Neuronal stem cell (in vitro differentiated cells): Measurements from ENCODE around the gene SRSF7.
"Not testable (repeated sequence)": the region's sequence is repeated elsewhere in the genome, so short reads cannot be mapped to it uniquely, and the experiment has no call there.

Source experiments
- DNase-seq: peaks from one replicate; pipeline ENCODE4 v3.0.0-alpha.2; 2013; ENCODE audit warnings: low spot score
- H2AFZ ChIP-seq: one replicate; pipeline ENCODE4 v1.6.1; 2013; ENCODE audit warnings: mild to moderate bottlenecking, low read length, inconsistent platforms
- H2AK5ac ChIP-seq: 2 replicates; pipeline ENCODE4 v1.6.1; 2013; ENCODE audit warnings: low read depth, mild to moderate bottlenecking, inconsistent platforms, low read length, moderate library complexity, mixed read lengths
- H2BK120ac ChIP-seq: 2 replicates; pipeline ENCODE4 v1.6.1; 2013; ENCODE audit warnings: low read depth, mild to moderate bottlenecking, inconsistent platforms, low read length, moderate library complexity, mixed read lengths
- H2BK12ac ChIP-seq: one replicate; pipeline ENCODE4 v1.6.1; 2013; ENCODE audit warnings: low read length, inconsistent platforms
- H2BK15ac ChIP-seq: 2 replicates; pipeline ENCODE4 v1.6.1; 2013; ENCODE audit warnings: mild to moderate bottlenecking, low read length, inconsistent platforms, mixed read lengths
- H2BK5ac ChIP-seq: one replicate; pipeline ENCODE4 v1.6.1; 2013; ENCODE audit warnings: inconsistent platforms, mild to moderate bottlenecking, low read length, moderate library complexity
- H3K14ac ChIP-seq: one replicate; pipeline ENCODE4 v1.6.1; 2013; ENCODE audit warnings: low read length, inconsistent platforms
- H3K18ac ChIP-seq: 2 replicates; pipeline ENCODE4 v1.6.1; 2013; ENCODE audit warnings: low read length, inconsistent platforms
- H3K23ac ChIP-seq: 2 replicates; pipeline ENCODE4 v1.6.1; 2013; ENCODE audit warnings: low read depth, mild to moderate bottlenecking, mixed read lengths, low read length, inconsistent platforms; ENCODE audit not compliant: poor library complexity
- H3K27ac ChIP-seq: replicated peaks from 3 replicates; pipeline ENCODE4 v1.5.1; 2013; ENCODE audit warnings: low read length, inconsistent platforms
- H3K27me3 ChIP-seq, 3 experiments: 2 replicates each; pipeline ENCODE4 v1.6.1; 2013; ENCODE audit warnings: low read length in 3 of 3, mild to moderate bottlenecking in 2 of 3, inconsistent platforms in 1 of 3, low read depth in 1 of 3, mixed read lengths in 1 of 3, moderate library complexity in 1 of 3; ENCODE audit not compliant: control insufficient read depth in 3 of 3, insufficient read depth in 3 of 3
- H3K36me3 ChIP-seq, 2 donors: replicated peaks in 1 of 2; 2 replicates each; pipeline ENCODE4 v1.6.1; 2013; ENCODE audit warnings: low read length in 2 of 2; ENCODE audit not compliant: control insufficient read depth in 2 of 2, insufficient read depth in 2 of 2
- H3K4ac ChIP-seq: 2 replicates; pipeline ENCODE4 v1.6.1; 2013; ENCODE audit warnings: inconsistent platforms, mild to moderate bottlenecking, low read length, moderate library complexity
- H3K4me1 ChIP-seq, 2 donors: 1 replicate in 1 of 2; 2 replicates in 1 of 2; pipeline ENCODE4 v1.6.1; 2013; ENCODE audit warnings: low read length in 2 of 2, low read depth in 1 of 2; ENCODE audit not compliant: control insufficient read depth in 2 of 2, insufficient read depth in 1 of 2
- H3K4me2 ChIP-seq: one replicate; pipeline ENCODE4 v1.6.1; 2013; ENCODE audit warnings: mild to moderate bottlenecking, low read length, inconsistent platforms; ENCODE audit not compliant: insufficient read depth, poor library complexity, severe bottlenecking
- H3K4me3 ChIP-seq, 2 donors: 2 replicates each; pipeline ENCODE4 v1.5.1; 2013; ENCODE audit warnings: low read length in 2 of 2, mild to moderate bottlenecking in 2 of 2, inconsistent platforms in 1 of 2, moderate library complexity in 1 of 2
- H3K79me1 ChIP-seq: one replicate; pipeline ENCODE4 v1.6.1; 2013; ENCODE audit warnings: low read depth, mild to moderate bottlenecking, inconsistent platforms, low read length, moderate library complexity
- H3K9ac ChIP-seq: one replicate; pipeline ENCODE4 v1.6.1; 2013; ENCODE audit warnings: mild to moderate bottlenecking, low read depth, low read length, inconsistent platforms; ENCODE audit not compliant: poor library complexity
- H3K9me3 ChIP-seq, 2 donors: replicated peaks in 1 of 2; 2 replicates each; pipeline versions ENCODE3 to v1.6.1; 2013; ENCODE audit warnings: low read length in 2 of 2, mild to moderate bottlenecking in 2 of 2, inconsistent platforms in 1 of 2, low read depth in 1 of 2, mixed read lengths in 1 of 2, moderate library complexity in 1 of 2; ENCODE audit not compliant: control insufficient read depth in 2 of 2, insufficient read depth in 1 of 2
- H4K8ac ChIP-seq: one replicate; pipeline ENCODE4 v1.6.1; 2013; ENCODE audit warnings: low read depth, mild to moderate bottlenecking, inconsistent platforms, low read length, moderate library complexity
- H4K91ac ChIP-seq: one replicate; pipeline ENCODE4 v1.6.1; 2013; ENCODE audit warnings: low read length, low read depth, mild to moderate bottlenecking, inconsistent platforms; ENCODE audit not compliant: poor library complexity
- WGBS, 2 donors: extraction: QIAGEN DNeasy Blood & Tissue Kit; methylation state at CpG; one replicate each; pipeline ENCODE4 v1.1.7; 2013; ENCODE audit warnings: missing lambda C conversion rate in 2 of 2, mixed read lengths in 1 of 2; ENCODE audit not compliant: insufficient read length in 2 of 2, insufficient replicate concordance in 1 of 2; ENCODE audit errors: extremely low coverage in 2 of 2; 5-methylcytosine and 5-hydroxymethylcytosine counted together

The SRSF7 gene

GRCh38 chr2:38794235-38794946, 43.2 kb upstream of the SRSF7 start:
- Histone ChIP-seq H2BK12ac (no peak overlapping the region), H3K36me3 (peaks cover 0 to 16% of the 10 kb centered on the region in 2 donors), H2BK15ac (no peak overlapping the region), H4K91ac (no peak overlapping the region), H3K4me3 (no peak overlapping the region), H3K4ac (no peak overlapping the region), H3K14ac (no peak overlapping the region), H2BK120ac (no peak overlapping the region), H3K4me2 (no peak overlapping the region), H3K4me1 (no peaks in the 10 kb centered on the region), H3K79me1 (no peaks in the 10 kb centered on the region), H4K8ac (no peak overlapping the region), H3K9me3 (no peaks in the 10 kb centered on the region), H2BK5ac (no peak overlapping the region), H2AFZ (no peak overlapping the region), H3K18ac (no peak overlapping the region), H3K27me3 (no peaks in the 10 kb centered on the region), H3K23ac (no peak overlapping the region), H2AK5ac (no peak overlapping the region), H3K27ac (no peak overlapping the region), H3K9ac (no peak overlapping the region)
- WGBS, 2 donors, result no CpG with 5 or more reads among the region's 7 CpGs
- no peak for DNase-seq

GRCh38 chr2:38793511-38793910, 42.4 kb upstream of the SRSF7 start:
- H3K27ac ChIP-seq, result no peak overlapping the region

GRCh38 chr2:38792751-38793150, 41.6 kb upstream of the SRSF7 start:
- DNase-seq, result no peak
- Histone ChIP-seq H3K79me1 (no peaks in the 10 kb centered on the region), H3K27me3 (no peaks in the 10 kb centered on the region), H2BK12ac (no peak overlapping the region), H3K23ac (no peak overlapping the region), H4K91ac (no peak overlapping the region), H2BK15ac (no peak overlapping the region), H3K4me1 (no peaks in the 10 kb centered on the region), H2BK120ac (no peak overlapping the region), H3K4me3 (no peak overlapping the region), H2AFZ (no peak overlapping the region), H3K9ac (no peak overlapping the region), H2BK5ac (no peak overlapping the region), H3K4ac (no peak overlapping the region), H3K18ac (no peak overlapping the region), H2AK5ac (no peak overlapping the region), H3K4me2 (no peak overlapping the region), H4K8ac (no peak overlapping the region), H3K27ac (no peak overlapping the region), H3K36me3 (peaks cover 0 to 8% of the 10 kb centered on the region in 2 donors), H3K14ac (no peak overlapping the region), H3K9me3 (no peaks in the 10 kb centered on the region)
- WGBS, 2 donors, result no CpG with 5 or more reads among the region's 2 CpGs

More at GRCh38 chr2:38793511-38793910, 42.4 kb upstream of the SRSF7 start:
- H3K4me1 ChIP-seq, result no peaks in the 10 kb centered on the region
- H3K27me3 ChIP-seq, result no peaks in the 10 kb centered on the region
- no peak overlapping the region for H4K91ac ChIP-seq
- H3K36me3 ChIP-seq, result peaks cover 0 to 16% of the 10 kb centered on the region in 2 donors
- no peak overlapping the region for H2BK120ac ChIP-seq
- no peak overlapping the region for H3K4me2 ChIP-seq
- H2BK12ac ChIP-seq, result no peak overlapping the region
- no peak overlapping the region for H3K9ac ChIP-seq
- no peak for DNase-seq
- WGBS, 2 donors, result no CpG with 5 or more reads among the region's 5 CpGs
- no peaks in the 10 kb centered on the region for H3K9me3 ChIP-seq
- no peak overlapping the region for H4K8ac ChIP-seq
- no peak overlapping the region for H3K4me3 ChIP-seq
- no peak overlapping the region for H2AFZ ChIP-seq
- H3K23ac ChIP-seq, result no peak overlapping the region
- no peak overlapping the region for H2AK5ac ChIP-seq
- H3K4ac ChIP-seq, result no peak overlapping the region
- no peak overlapping the region for H2BK15ac ChIP-seq
- no peak overlapping the region for H3K14ac ChIP-seq
- no peak overlapping the region for H2BK5ac ChIP-seq
- H3K79me1 ChIP-seq, result no peaks in the 10 kb centered on the region
- H3K18ac ChIP-seq, result no peak overlapping the region

- not testable (repeated sequence) for H3K4me2 ChIP-seq, H2BK15ac ChIP-seq, H2AFZ ChIP-seq, H3K4ac ChIP-seq, H3K4me3 ChIP-seq, H2AK5ac ChIP-seq, H3K14ac ChIP-seq, H3K36me3 ChIP-seq, H2BK5ac ChIP-seq, DNase-seq, H2BK120ac ChIP-seq, H4K8ac ChIP-seq, H3K23ac ChIP-seq, H3K18ac ChIP-seq, H3K27me3 ChIP-seq, H3K4me1 ChIP-seq, H4K91ac ChIP-seq, H2BK12ac ChIP-seq, H3K79me1 ChIP-seq, H3K27ac ChIP-seq, H3K9ac ChIP-seq, H3K9me3 ChIP-seq
- no CpG with 5 or more reads among the region's 8 CpGs for WGBS, 2 donors
Observed at GRCh38 chr2:38792321-38792720, 41.2 kb upstream of the SRSF7 start.
